Measurements from ENCODE around the gene SDHAF2.

Gene SDHAF2

DNA sequence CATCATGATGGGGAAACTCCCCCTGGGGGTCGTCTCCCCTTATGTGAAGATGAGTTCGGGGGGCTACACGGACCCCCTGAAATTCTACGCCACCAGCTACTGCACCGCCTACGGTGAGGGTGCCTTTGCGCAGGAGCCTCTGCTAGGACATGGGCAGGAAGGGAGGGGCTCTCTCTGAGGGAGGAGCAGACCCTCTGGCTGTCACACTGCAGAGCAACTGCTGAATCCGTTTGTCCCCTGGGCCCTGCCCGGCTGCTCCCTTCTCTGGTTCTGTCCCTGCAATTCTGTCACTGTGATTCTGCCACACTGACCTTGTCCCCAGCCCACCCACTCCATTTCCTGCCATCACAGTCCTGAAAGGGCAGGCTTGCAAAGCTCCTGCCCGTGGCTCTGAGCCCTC lies 51.9 kb downstream of the SDHAF2 start:
- no peak overlapping the region for H3K4me2 ChIP-seq (ENCODE audit: low read depth, low read length)
- TF ChIP-seq, protein P1, sequence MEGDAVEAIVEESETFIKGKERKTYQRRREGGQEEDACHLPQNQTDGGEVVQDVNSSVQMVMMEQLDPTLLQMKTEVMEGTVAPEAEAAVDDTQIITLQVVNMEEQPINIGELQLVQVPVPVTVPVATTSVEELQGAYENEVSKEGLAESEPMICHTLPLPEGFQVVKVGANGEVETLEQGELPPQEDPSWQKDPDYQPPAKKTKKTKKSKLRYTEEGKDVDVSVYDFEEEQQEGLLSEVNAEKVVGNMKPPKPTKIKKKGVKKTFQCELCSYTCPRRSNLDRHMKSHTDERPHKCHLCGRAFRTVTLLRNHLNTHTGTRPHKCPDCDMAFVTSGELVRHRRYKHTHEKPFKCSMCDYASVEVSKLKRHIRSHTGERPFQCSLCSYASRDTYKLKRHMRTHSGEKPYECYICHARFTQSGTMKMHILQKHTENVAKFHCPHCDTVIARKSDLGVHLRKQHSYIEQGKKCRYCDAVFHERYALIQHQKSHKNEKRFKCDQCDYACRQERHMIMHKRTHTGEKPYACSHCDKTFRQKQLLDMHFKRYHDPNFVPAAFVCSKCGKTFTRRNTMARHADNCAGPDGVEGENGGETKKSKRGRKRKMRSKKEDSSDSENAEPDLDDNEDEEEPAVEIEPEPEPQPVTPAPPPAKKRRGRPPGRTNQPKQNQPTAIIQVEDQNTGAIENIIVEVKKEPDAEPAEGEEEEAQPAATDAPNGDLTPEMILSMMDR (IDR thresholded peaks at IDR 0.05; ENCODE audit: low read length) = no peak
- TF ChIP-seq EZH2phosphoT487 (IDR thresholded peaks at IDR 0.05; ENCODE audit: low read length) (no peak), EZH2 (optimal IDR thresholded peaks at IDR 0.05; ENCODE audit: low read depth, low read length) (no peak)
- H3K4me3 ChIP-seq (ENCODE audit: low read length) = no peak overlapping the region
- no peaks in the 10 kb centered on the region for H3F3A ChIP-seq (ENCODE audit: insufficient read depth, low read length)
- H3K27ac ChIP-seq (ENCODE audit: low read length) = no peak overlapping the region
- no peak for DNase-seq
- no peaks in the 10 kb centered on the region for H3K36me3 ChIP-seq (replicated peaks; ENCODE audit: insufficient read depth, low read length)
- no peaks in the 10 kb centered on the region for H3K4me1 ChIP-seq (ENCODE audit: low read length)
- H3K9me2 ChIP-seq (replicated peaks; ENCODE audit: insufficient read depth, low read length) = no peaks in the 10 kb centered on the region
- peaks cover 76% of the 10 kb centered on the region for H3K27me3 ChIP-seq (replicated peaks; ENCODE audit: insufficient read depth, low read length)
- no peak overlapping the region for H2AFZ ChIP-seq (ENCODE audit: low read length)
- no peaks in the 10 kb centered on the region for H4K20me1 ChIP-seq (ENCODE audit: insufficient read depth, low read length)
- H3K9me3 ChIP-seq (replicated peaks; ENCODE audit: insufficient read depth, low read length) = no peaks in the 10 kb centered on the region
- H3K9ac ChIP-seq (ENCODE audit: low read length) = no peak overlapping the region
- no peaks in the 10 kb centered on the region for H3K79me2 ChIP-seq (ENCODE audit: low read length)

DNA sequence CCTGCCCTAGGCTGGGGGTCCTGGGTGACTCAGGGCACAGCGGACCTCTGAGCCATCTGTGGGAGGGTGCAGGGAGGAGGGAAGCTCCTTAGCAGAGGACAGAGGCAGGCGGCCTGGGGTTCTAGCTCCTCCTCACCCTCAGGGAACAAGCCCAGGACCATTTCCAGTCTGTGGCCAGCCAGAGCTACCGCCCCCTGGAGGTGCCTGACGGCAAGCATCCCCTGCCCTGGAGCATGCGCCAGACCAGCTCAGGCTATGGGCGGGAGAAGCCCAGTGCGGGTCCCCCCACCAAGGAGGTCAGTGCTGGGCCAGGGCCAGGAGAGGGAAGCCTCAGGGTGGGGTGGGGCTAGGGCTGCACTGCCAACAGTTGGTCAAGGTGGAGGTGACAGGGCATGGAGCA lies 52.6 kb downstream of the SDHAF2 start:
- H4K20me1 ChIP-seq (ENCODE audit: insufficient read depth, low read length) = no peaks in the 10 kb centered on the region
- H3K4me2 ChIP-seq (ENCODE audit: low read depth, low read length) = no peak overlapping the region
- H3K9ac ChIP-seq (ENCODE audit: low read length) = no peak overlapping the region
- H3K27me3 ChIP-seq (replicated peaks; ENCODE audit: insufficient read depth, low read length) = peaks cover 83% of the 10 kb centered on the region
- H3K36me3 ChIP-seq (replicated peaks; ENCODE audit: insufficient read depth, low read length) = no peaks in the 10 kb centered on the region
- H3K9me2 ChIP-seq (replicated peaks; ENCODE audit: insufficient read depth, low read length) = no peaks in the 10 kb centered on the region
- TF ChIP-seq, protein P1 (IDR thresholded peaks at IDR 0.05; ENCODE audit: low read length) = peak; percentile 64
- TF ChIP-seq EZH2 (optimal IDR thresholded peaks at IDR 0.05; ENCODE audit: low read depth, low read length) = no peak
- H3K9me3 ChIP-seq (replicated peaks; ENCODE audit: insufficient read depth, low read length) = no peaks in the 10 kb centered on the region
- H3F3A ChIP-seq (ENCODE audit: insufficient read depth, low read length) = no peaks in the 10 kb centered on the region
- H3K27ac ChIP-seq (ENCODE audit: low read length) = no peak overlapping the region
- no peak overlapping the region for H3K4me3 ChIP-seq (ENCODE audit: low read length)
- DNase-seq = no peak
- H3K79me2 ChIP-seq (ENCODE audit: low read length) = no peaks in the 10 kb centered on the region
- H2AFZ ChIP-seq (ENCODE audit: low read length) = no peak overlapping the region
- no peaks in the 10 kb centered on the region for H3K4me1 ChIP-seq (ENCODE audit: low read length)

- no peak overlapping the region for H2AFZ ChIP-seq (ENCODE audit: low read length)
- no peak overlapping the region for H3K4me3 ChIP-seq (ENCODE audit: low read length)
- H3K9me3 ChIP-seq (replicated peaks; ENCODE audit: insufficient read depth, low read length) = no peaks in the 10 kb centered on the region
- H3K9ac ChIP-seq (ENCODE audit: low read length) = no peak overlapping the region
- no peak overlapping the region for H3K27ac ChIP-seq (ENCODE audit: low read length)
- no peak for DNase-seq
- TF ChIP-seq EZH2phosphoT487 (IDR thresholded peaks at IDR 0.05; ENCODE audit: low read length) = no peak
- TF ChIP-seq, protein P1 (IDR thresholded peaks at IDR 0.05; ENCODE audit: low read length) = no peak
- TF ChIP-seq EZH2 (optimal IDR thresholded peaks at IDR 0.05; ENCODE audit: low read depth, low read length) = no peak
- H3F3A ChIP-seq (ENCODE audit: insufficient read depth, low read length) = no peaks in the 10 kb centered on the region
- no peaks in the 10 kb centered on the region for H4K20me1 ChIP-seq (ENCODE audit: insufficient read depth, low read length)
- no peaks in the 10 kb centered on the region for H3K4me1 ChIP-seq (ENCODE audit: low read length)
- no peaks in the 10 kb centered on the region for H3K79me2 ChIP-seq (ENCODE audit: low read length)
- H3K27me3 ChIP-seq (replicated peaks; ENCODE audit: insufficient read depth, low read length) = peaks cover 81% of the 10 kb centered on the region
- no peaks in the 10 kb centered on the region for H3K9me2 ChIP-seq (replicated peaks; ENCODE audit: insufficient read depth, low read length)
- no peak overlapping the region for H3K4me2 ChIP-seq (ENCODE audit: low read depth, low read length)
- no peaks in the 10 kb centered on the region for H3K36me3 ChIP-seq (replicated peaks; ENCODE audit: insufficient read depth, low read length)
Measured at GRCh38 chr11:61484541-61484940, 54.6 kb downstream of the SDHAF2 start.
